ENCODE data around the gene CCL22. TPM values are rescaled to one million over a fixed set of nuclear protein-coding genes. Genes with fewer than 3 reads are reported as not detected.
"Not testable (repeated sequence)": the region's sequence is repeated elsewhere in the genome, so short reads cannot be mapped to it uniquely, and the experiment has no call there.

CCL22 gene
- total and polyA plus RNA-seq, 2 donors, result 1.8 to 11.0 TPM

DNA sequence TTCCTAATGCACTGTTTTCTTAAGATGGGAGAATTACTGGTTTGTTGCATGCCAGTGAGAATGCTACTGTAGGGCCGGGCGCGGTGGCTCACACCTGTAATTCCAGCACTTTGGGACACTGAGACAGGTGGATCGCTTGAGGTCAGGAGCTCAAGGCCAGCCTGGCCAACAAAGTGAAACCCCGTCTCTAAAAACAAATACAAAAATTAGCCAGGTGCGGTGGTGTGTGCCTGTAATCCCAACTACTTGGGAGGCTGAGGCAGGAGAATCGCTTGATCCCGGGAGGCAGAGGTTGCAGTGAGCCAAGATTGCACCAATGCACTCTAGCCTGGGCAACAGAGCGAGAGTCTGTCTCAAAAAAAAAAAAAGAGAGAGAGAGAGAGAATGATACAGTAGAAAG, 16.0 kb upstream of the CCL22 start:
- H3K27ac ChIP-seq (ENCODE audit: low read depth in 1 of 2, low read length in 1 of 2); H3K9me3 ChIP-seq (ENCODE audit: control insufficient read depth in 2 of 2, insufficient read depth in 1 of 2, low read length in 1 of 2); H3K36me3 ChIP-seq (ENCODE audit: control insufficient read depth in 2 of 2, insufficient read depth in 2 of 2, low read length in 1 of 2); H3K4me1 ChIP-seq (ENCODE audit: control insufficient read depth in 2 of 2, insufficient read depth in 2 of 2, low read length in 2 of 2); DNase-seq (ENCODE audit: low read depth in 6 of 9, low spot score in 9 of 9); H3K27me3 ChIP-seq (ENCODE audit: control insufficient read depth in 2 of 2, insufficient read depth in 1 of 2, low read length in 1 of 2); H3K4me3 ChIP-seq (ENCODE audit: low read length in 2 of 2): not testable (repeated sequence)
- 95% methylated on average over 9 of the region's 9 CpGs for WGBS

DNA sequence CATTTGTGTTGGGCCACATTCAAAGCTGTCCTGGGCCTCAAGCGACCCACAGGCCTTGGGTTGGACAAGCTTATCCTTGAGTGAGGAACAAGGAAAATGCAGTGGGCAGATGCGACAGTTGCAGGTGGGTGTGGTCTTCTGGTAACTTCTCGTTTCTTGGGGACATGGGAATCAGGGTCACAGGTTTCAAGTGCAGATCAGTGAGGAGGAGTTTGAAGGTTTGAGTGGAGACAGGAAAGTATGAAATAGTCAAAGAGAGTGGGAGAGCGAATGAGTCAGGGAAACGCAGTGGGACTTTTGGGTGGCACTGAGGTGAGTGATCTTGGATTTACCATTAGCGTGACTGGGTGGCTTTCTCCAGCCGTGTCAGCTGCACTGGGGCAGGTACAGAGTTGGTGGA, 15.4 kb upstream of the CCL22 start:
- H3K27me3 ChIP-seq (ENCODE audit: control insufficient read depth in 2 of 2, insufficient read depth in 1 of 2, low read length in 1 of 2), result peaks cover 0 to 12% of the 10 kb centered on the region in 2 donors
- H3K4me1 ChIP-seq (ENCODE audit: control insufficient read depth in 2 of 2, insufficient read depth in 2 of 2, low read length in 2 of 2), result peaks cover 0 to 5% of the 10 kb centered on the region in 2 donors
- H3K36me3 ChIP-seq (ENCODE audit: control insufficient read depth in 2 of 2, insufficient read depth in 2 of 2, low read length in 1 of 2), result no peaks in the 10 kb centered on the region
- 89% methylated on average over 7 of the region's 7 CpGs for WGBS
- H3K4me3 ChIP-seq (ENCODE audit: low read length in 2 of 2), result no peak overlapping the region
- H3K9me3 ChIP-seq (ENCODE audit: control insufficient read depth in 2 of 2, insufficient read depth in 1 of 2, low read length in 1 of 2), result no peaks in the 10 kb centered on the region
- DNase-seq (ENCODE audit: low read depth in 6 of 9, low spot score in 9 of 9), result no peak
- no peak overlapping the region for H3K27ac ChIP-seq (ENCODE audit: low read depth in 1 of 2, low read length in 1 of 2)

DNA sequence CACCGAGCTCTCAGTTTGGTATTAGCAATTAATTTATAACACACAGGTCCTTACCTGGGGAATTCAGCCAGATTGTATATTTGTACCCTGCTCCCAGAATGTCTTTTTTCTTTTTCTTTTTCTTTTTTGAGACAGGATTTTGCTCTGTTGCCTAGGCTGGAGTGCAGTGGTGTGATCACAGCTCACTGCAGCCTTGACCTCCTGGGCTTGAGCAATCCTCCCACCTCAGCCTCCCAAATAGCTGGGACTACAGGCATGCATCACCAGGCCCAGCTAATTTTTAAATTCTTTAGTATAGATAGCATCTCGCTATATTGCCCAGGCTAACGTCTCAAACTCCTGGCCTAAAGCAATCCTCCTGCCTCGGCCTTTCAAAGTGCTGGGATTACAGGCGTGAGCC, 14.5 kb upstream of the CCL22 start:
- not testable (repeated sequence) for DNase-seq (ENCODE audit: low read depth in 6 of 9, low spot score in 9 of 9); H3K36me3 ChIP-seq (ENCODE audit: control insufficient read depth in 2 of 2, insufficient read depth in 2 of 2, low read length in 1 of 2); H3K4me3 ChIP-seq (ENCODE audit: low read length in 2 of 2); H3K27ac ChIP-seq (ENCODE audit: low read depth in 1 of 2, low read length in 1 of 2); H3K4me1 ChIP-seq (ENCODE audit: control insufficient read depth in 2 of 2, insufficient read depth in 2 of 2, low read length in 2 of 2); H3K9me3 ChIP-seq (ENCODE audit: control insufficient read depth in 2 of 2, insufficient read depth in 1 of 2, low read length in 1 of 2)
- peaks cover 4 to 20% of the 10 kb centered on the region in 2 donors for H3K27me3 ChIP-seq (ENCODE audit: control insufficient read depth in 2 of 2, insufficient read depth in 1 of 2, low read length in 1 of 2)
- WGBS, result 96% methylated on average over 5 of the region's 5 CpGs

DNA sequence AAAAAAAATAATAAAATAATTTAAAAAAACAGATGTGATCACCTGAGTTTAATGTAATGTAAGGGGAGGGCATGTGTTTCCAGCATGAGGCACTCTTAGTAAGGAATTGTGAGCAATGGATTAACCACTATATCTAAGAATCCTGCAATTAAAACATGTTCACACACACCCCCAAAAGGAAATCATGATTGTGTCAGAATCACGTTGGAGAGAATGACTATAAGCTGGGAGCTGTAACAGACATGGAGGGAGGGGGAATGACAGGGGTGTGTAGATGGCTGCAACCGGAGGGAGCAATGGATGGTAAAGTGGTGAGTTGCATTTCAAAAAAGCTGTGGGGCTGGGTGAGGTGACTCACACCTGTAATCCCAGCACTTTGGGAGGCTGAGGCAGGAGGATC, 13.6 kb upstream of the CCL22 start:
- H3K9me3 ChIP-seq (ENCODE audit: control insufficient read depth in 2 of 2, insufficient read depth in 1 of 2, low read length in 1 of 2), result no peaks in the 10 kb centered on the region
- H3K4me3 ChIP-seq (ENCODE audit: low read length in 2 of 2), result no peak overlapping the region
- H3K27me3 ChIP-seq (ENCODE audit: control insufficient read depth in 2 of 2, insufficient read depth in 1 of 2, low read length in 1 of 2), result peaks cover 6 to 28% of the 10 kb centered on the region in 2 donors
- peaks cover 0 to 15% of the 10 kb centered on the region in 2 donors for H3K4me1 ChIP-seq (ENCODE audit: control insufficient read depth in 2 of 2, insufficient read depth in 2 of 2, low read length in 2 of 2)
- no peak overlapping the region for H3K27ac ChIP-seq (ENCODE audit: low read depth in 1 of 2, low read length in 1 of 2)
- DNase-seq (ENCODE audit: low read depth in 6 of 9, low spot score in 9 of 9), result no peak
- 86% methylated on average over 2 of the region's 2 CpGs for WGBS
- H3K36me3 ChIP-seq (ENCODE audit: control insufficient read depth in 2 of 2, insufficient read depth in 2 of 2, low read length in 1 of 2), result no peaks in the 10 kb centered on the region

DNA sequence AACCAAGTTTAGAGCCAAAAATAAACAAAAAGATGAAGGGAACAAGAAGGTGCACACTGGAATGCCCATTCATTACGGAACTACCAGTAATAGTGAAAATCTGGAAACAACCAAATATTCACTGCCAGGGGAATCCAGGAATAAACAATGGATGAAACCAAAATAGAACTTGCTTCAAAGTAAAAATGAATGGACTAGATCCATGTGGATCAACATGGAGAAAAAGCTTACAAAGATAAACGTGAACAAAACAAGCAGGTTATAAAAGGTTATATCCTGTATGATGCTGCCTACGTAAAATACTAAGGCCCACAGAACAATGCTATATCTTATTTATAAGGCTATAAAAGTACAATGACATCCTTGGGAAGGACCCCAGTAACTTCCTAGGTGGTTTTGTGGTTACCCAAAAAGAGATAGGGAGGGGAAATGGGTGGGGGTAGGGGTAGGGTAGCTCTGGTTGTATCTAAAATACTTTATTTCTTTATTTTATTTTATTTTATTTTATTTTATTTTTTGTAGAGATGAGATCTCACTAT, 12.8 kb upstream of the CCL22 start:
- 41% methylated on average over 3 of the region's 3 CpGs for WGBS
- no peak overlapping the region for H3K4me3 ChIP-seq (ENCODE audit: low read length in 2 of 2)
- DNase-seq (ENCODE audit: low read depth in 6 of 9, low spot score in 9 of 9), result no peak

DNA sequence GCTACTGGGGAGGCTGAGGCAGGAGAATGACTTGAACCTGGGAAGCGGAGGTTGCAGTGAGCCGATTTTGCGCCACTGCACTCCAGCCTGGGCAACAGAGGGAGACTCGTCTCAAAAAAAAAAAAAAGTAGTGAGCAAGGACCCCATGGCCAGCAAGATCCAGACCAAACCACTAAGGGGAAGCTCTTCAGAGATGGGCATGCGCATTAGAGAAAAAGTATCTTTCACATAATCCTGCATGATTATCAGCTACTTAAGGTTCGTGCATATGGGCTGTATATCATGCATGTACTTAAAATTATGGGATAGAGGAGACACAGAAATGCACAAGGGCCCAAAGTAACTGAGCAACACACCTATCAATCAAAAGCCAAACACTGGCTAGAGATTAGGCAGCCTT, 10.7 kb upstream of the CCL22 start:
- H3K27me3 ChIP-seq (ENCODE audit: control insufficient read depth in 2 of 2, insufficient read depth in 1 of 2, low read length in 1 of 2), result peaks cover 6 to 33% of the 10 kb centered on the region in 2 donors
- H3K4me1 ChIP-seq (ENCODE audit: control insufficient read depth in 2 of 2, insufficient read depth in 2 of 2, low read length in 2 of 2), result peaks cover 0 to 10% of the 10 kb centered on the region in 2 donors
- DNase-seq (ENCODE audit: low read depth in 6 of 9, low spot score in 9 of 9), result no peak
- H3K36me3 ChIP-seq (ENCODE audit: control insufficient read depth in 2 of 2, insufficient read depth in 2 of 2, low read length in 1 of 2), result no peaks in the 10 kb centered on the region
- H3K4me3 ChIP-seq (ENCODE audit: low read length in 2 of 2), result no peak overlapping the region
- WGBS, result 86% methylated on average over 6 of the region's 6 CpGs
- no peaks in the 10 kb centered on the region for H3K9me3 ChIP-seq (ENCODE audit: control insufficient read depth in 2 of 2, insufficient read depth in 1 of 2, low read length in 1 of 2)
- no peak overlapping the region for H3K27ac ChIP-seq (ENCODE audit: low read depth in 1 of 2, low read length in 1 of 2)

More for the DNA sequence above, 12.8 kb upstream of the CCL22 start:
- Histone ChIP-seq H3K4me1 (ENCODE audit: control insufficient read depth in 2 of 2, insufficient read depth in 2 of 2, low read length in 2 of 2) (peaks cover 0 to 15% of the 10 kb centered on the region in 2 donors), H3K36me3 (ENCODE audit: control insufficient read depth in 2 of 2, insufficient read depth in 2 of 2, low read length in 1 of 2) (no peaks in the 10 kb centered on the region), H3K9me3 (ENCODE audit: control insufficient read depth in 2 of 2, insufficient read depth in 1 of 2, low read length in 1 of 2) (no peaks in the 10 kb centered on the region), H3K27me3 (ENCODE audit: control insufficient read depth in 2 of 2, insufficient read depth in 1 of 2, low read length in 1 of 2) (peaks cover 6 to 33% of the 10 kb centered on the region in 2 donors), H3K27ac (ENCODE audit: low read depth in 1 of 2, low read length in 1 of 2) (no peak overlapping the region)

DNA sequence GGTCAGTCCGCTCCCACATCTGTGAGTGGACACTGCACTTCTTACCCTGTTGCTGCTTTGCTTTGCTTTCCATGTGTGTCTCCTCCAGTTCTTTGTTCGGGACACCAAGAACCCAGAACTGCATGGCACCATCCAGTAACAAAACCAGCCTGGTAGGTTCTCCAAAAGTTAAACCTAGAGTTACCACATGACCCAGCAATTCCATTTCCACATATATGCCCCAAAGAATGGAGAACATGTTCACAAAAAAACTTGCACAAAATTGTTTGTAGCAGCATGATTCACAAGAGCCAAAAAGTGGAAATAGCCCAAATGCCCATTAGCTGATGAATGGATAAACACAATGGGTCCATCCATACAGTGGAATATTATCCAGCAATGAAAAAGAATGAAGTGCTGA, 10.3 kb upstream of the CCL22 start:
- 98% methylated on average over 2 of the region's 2 CpGs for WGBS
- no peaks in the 10 kb centered on the region for H3K9me3 ChIP-seq (ENCODE audit: control insufficient read depth in 2 of 2, insufficient read depth in 1 of 2, low read length in 1 of 2)
- DNase-seq (ENCODE audit: low read depth in 6 of 9, low spot score in 9 of 9), result no peak
- H3K27ac ChIP-seq (ENCODE audit: low read depth in 1 of 2, low read length in 1 of 2), result no peak overlapping the region
- peaks cover 6 to 33% of the 10 kb centered on the region in 2 donors for H3K27me3 ChIP-seq (ENCODE audit: control insufficient read depth in 2 of 2, insufficient read depth in 1 of 2, low read length in 1 of 2)
- no peaks in the 10 kb centered on the region for H3K36me3 ChIP-seq (ENCODE audit: control insufficient read depth in 2 of 2, insufficient read depth in 2 of 2, low read length in 1 of 2)
- H3K4me3 ChIP-seq (ENCODE audit: low read length in 2 of 2), result no peak overlapping the region
- H3K4me1 ChIP-seq (ENCODE audit: control insufficient read depth in 2 of 2, insufficient read depth in 2 of 2, low read length in 2 of 2), result peaks cover 0 to 10% of the 10 kb centered on the region in 2 donors

DNA sequence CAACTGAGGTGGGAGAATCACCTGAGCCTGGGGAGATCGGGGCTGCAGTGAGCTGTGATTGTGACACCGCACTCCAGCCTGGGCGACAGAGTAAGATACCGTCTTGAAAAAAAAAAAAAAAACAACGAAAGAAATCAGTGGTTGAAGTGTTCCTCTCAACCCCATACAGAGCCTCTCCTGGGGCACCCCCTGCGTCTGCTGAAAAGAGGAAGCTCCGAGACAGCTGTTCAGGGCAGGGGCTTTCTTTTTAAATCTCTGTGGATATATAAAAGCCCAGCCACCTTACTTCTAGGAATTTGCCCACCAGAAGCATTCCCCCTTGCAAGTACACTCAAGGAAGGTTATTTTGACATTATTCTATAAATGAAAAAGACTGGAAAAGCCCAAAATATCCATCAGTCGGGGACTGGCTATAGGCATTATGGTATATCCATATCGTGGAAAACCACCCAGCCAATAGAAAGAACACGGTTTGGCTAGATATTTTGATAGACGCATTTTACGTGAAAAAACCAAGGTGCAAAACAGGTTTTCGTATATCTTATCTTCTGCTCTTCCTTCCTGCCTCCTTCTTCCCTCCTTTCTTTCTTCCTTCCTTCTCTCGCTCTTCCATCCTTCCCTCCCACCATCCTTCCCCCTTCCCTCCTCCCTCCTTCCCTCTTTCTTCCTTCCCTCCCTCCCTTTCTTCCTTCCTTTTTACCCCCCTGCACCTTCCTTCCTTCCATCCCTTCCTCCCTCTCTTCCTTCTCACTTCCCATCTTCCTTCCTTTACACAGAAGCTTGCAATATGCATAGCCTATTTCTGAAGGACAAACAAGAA, 9.2 kb upstream of the CCL22 start:
- Histone ChIP-seq H3K9me3 (ENCODE audit: control insufficient read depth in 2 of 2, insufficient read depth in 1 of 2, low read length in 1 of 2) (no peaks in the 10 kb centered on the region), H3K27me3 (ENCODE audit: control insufficient read depth in 2 of 2, insufficient read depth in 1 of 2, low read length in 1 of 2) (peaks cover 6 to 33% of the 10 kb centered on the region in 2 donors), H3K36me3 (ENCODE audit: control insufficient read depth in 2 of 2, insufficient read depth in 2 of 2, low read length in 1 of 2) (no peaks in the 10 kb centered on the region), H3K27ac (ENCODE audit: low read depth in 1 of 2, low read length in 1 of 2) (no peak overlapping the region), H3K4me3 (ENCODE audit: low read length in 2 of 2) (no peak overlapping the region), H3K4me1 (ENCODE audit: control insufficient read depth in 2 of 2, insufficient read depth in 2 of 2, low read length in 2 of 2) (peaks cover 0 to 10% of the 10 kb centered on the region in 2 donors)
- 12% methylated on average over 14 of the region's 14 CpGs for WGBS
- DNase-seq (ENCODE audit: low read depth in 6 of 9, low spot score in 9 of 9), result peak in 5 of 9 donors; percentile 5 to 60 (median 22)

DNA sequence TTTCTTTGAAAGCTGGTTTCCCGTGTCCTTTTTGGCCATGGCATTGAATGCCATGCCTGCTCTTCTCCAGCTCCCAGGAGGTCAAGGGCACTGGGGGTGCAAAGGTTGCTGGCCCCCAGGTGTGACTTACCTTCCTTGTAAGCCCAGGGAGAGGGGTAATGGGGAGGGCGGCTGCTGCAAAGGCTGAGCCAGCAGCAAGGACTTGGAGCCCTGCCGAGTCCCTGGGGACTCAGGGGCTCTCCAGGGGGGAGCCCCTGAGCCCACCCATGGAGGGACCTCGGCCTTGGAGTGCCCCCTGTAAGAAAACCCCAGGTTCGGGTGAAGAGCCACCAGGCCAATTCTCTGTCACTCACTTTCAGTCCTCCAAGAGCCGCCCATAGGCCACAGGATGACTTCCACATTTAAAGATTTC, 5.9 kb upstream of the CCL22 start:
- 80% methylated on average over 6 of the region's 6 CpGs for WGBS
- Histone ChIP-seq H3K4me3 (ENCODE audit: low read length in 2 of 2) (no peak overlapping the region), H3K27me3 (ENCODE audit: control insufficient read depth in 2 of 2, insufficient read depth in 1 of 2, low read length in 1 of 2) (peaks cover 6 to 25% of the 10 kb centered on the region in 2 donors), H3K36me3 (ENCODE audit: control insufficient read depth in 2 of 2, insufficient read depth in 2 of 2, low read length in 1 of 2) (no peaks in the 10 kb centered on the region), H3K9me3 (ENCODE audit: control insufficient read depth in 2 of 2, insufficient read depth in 1 of 2, low read length in 1 of 2) (no peaks in the 10 kb centered on the region), H3K4me1 (ENCODE audit: control insufficient read depth in 2 of 2, insufficient read depth in 2 of 2, low read length in 2 of 2) (peaks cover 0 to 10% of the 10 kb centered on the region in 2 donors), H3K27ac (ENCODE audit: low read depth in 1 of 2, low read length in 1 of 2) (no peak overlapping the region)
- DNase-seq (ENCODE audit: low read depth in 6 of 9, low spot score in 9 of 9), result no peak

All from thymus (tissue), 11 donors.